Neutrophil (primary cell): ENCODE data around the gene TADA2B.

ENCODE experiments used
- H3K27ac ChIP-seq: fragments of 200-600 bp; sonication (generic); 2 replicates; pipeline ENCODE4 v1.5.1; 2016; ENCODE audit warnings: mild to moderate bottlenecking, moderate library complexity
- H3K27me3 ChIP-seq: fragments of 200-600 bp; sonication (generic); 2 replicates; pipeline ENCODE4 v1.6.0; 2016; ENCODE audit warnings: mild to moderate bottlenecking
- H3K36me3 ChIP-seq: fragments of 200-600 bp; sonication (generic); 2 replicates; pipeline ENCODE4 v1.5.1; 2017
- H3K4me1 ChIP-seq, 2 experiments: fragments of 200-600 bp in 1 of 2; sonication (generic) in 1 of 2; 1 replicate in 1 of 2; 2 replicates in 1 of 2; pipeline versions ENCODE4 v1.5.1 to v1.6.1; 2013 to 2016; ENCODE audit warnings: low read depth in 1 of 2, low read length in 1 of 2, mild to moderate bottlenecking in 1 of 2, moderate library complexity in 1 of 2; ENCODE audit not compliant: control insufficient read depth in 1 of 2, insufficient read depth in 1 of 2
- H3K4me3 ChIP-seq, 2 experiments: fragments of 200-600 bp in 1 of 2; sonication (generic) in 1 of 2; 1 replicate in 1 of 2; 2 replicates in 1 of 2; pipeline ENCODE4 v1.5.1; 2013 to 2016; ENCODE audit warnings: low read depth in 1 of 2, low read length in 1 of 2, mild to moderate bottlenecking in 1 of 2, moderate library complexity in 1 of 2
- H3K9me3 ChIP-seq: fragments of 200-600 bp; sonication (generic); 2 replicates; pipeline ENCODE4 v1.5.1; 2016
- CTCF ChIP-seq: fragments of 200-600 bp; sonication (generic); IDR thresholded peaks from 2 replicates; pipeline ENCODE4 v1.5.1; 2016; ENCODE audit warnings: antibody characterized with exemption

TADA2B gene

GRCh38 chr4:7066493-7066892 is 23.3 kb downstream of the TADA2B start:
- no peak for TF ChIP-seq CTCF
- H3K4me1 ChIP-seq = peaks cover 48 to 57% of the 10 kb centered on the region in 2 experiments
- H3K4me3 ChIP-seq = peak overlapping the region; percentile 95 to 96
- H3K36me3 ChIP-seq = peaks cover 6% of the 10 kb centered on the region
- no peaks in the 10 kb centered on the region for H3K9me3 ChIP-seq
- peaks cover 10% of the 10 kb centered on the region for H3K27me3 ChIP-seq
- H3K27ac ChIP-seq = peak overlapping the region; percentile 92

GRCh38 chr4:7067126-7067451 is 23.9 kb downstream of the TADA2B start:
- H3K9me3 ChIP-seq = no peaks in the 10 kb centered on the region
- H3K4me1 ChIP-seq = peaks cover 45 to 53% of the 10 kb centered on the region in 2 experiments
- H3K4me3 ChIP-seq = peak overlapping the region; percentile 95 to 96
- H3K36me3 ChIP-seq = peaks cover 1% of the 10 kb centered on the region
- H3K27ac ChIP-seq = peak overlapping the region; percentile 92
- peaks cover 16% of the 10 kb centered on the region for H3K27me3 ChIP-seq
- no peak for TF ChIP-seq CTCF

DNA sequence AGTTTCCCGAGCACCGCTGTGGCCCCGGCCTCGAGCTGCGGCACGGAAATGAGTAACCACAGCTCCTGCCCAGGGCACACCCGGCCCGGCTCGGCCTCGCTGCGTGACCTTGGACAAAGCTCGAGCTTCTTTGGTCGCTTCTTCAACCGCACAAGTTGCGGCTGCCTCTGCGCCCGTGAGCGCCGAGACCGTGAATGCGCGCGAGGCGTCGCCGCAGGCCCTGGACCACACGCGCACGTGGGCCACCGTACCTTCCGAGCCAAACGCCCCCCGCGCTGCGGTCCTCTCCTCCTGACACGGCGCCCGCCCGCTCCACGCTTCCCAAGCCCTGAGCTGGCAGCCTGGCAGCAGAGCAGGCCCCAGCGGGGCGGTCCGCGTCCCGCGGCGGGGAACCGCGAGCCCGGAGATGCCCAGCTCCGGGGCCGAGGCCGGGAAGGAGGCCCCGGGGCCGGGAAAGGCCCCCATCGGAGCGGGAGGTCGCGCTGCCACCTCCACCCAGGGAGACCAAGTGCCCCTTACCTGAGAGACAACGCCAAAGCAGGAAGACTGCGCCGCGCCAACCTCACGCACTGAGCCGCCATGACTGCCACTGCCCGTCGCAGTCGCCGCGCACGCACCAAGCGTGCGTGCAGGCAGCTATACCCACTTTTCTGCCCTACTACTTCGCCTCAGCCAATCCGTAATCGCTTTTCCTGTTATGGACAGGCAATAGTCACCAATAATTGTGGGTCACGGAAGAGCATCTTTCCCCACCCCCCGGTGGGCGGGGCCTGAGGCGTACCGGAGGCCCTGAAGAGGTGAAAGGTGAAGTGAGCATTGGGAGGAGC is 24.5 kb downstream of the TADA2B start, which contains the start of gene GRPEL1:
Gene GRPEL1, minus strand, starts transcription at position 613 of the 827 bp plus-strand sequence. Its CDS starts 32 bp downstream, at position 581.
- H3K4me3 ChIP-seq = peak within 1 kb of the TSS; percentile 95 to 96
- H3K9me3 ChIP-seq = no peaks in the 10 kb centered on the region
- no peak for TF ChIP-seq CTCF
- peaks cover 45 to 53% of the 10 kb centered on the region in 2 experiments for H3K4me1 ChIP-seq
- H3K27me3 ChIP-seq = peaks cover 22% of the 10 kb centered on the region
- no peaks in the 10 kb centered on the region for H3K36me3 ChIP-seq
- H3K27ac ChIP-seq = peak within 1 kb of the TSS; percentile 92

- Histone ChIP-seq H3K9me3 (no peaks in the 10 kb centered on the region), H3K4me1 (peaks cover 45 to 53% of the 10 kb centered on the region in 2 experiments), H3K27me3 (peaks cover 26% of the 10 kb centered on the region), H3K27ac (peak overlapping the region; percentile 92), H3K4me3 (peak overlapping the region; percentile 95 to 96), H3K36me3 (no peaks in the 10 kb centered on the region)
- TF ChIP-seq CTCF = peak; percentile 57
Observed at GRCh38 chr4:7068279-7068842, 25.2 kb downstream of the TADA2B start.

- H3K27ac ChIP-seq = peak overlapping the region; percentile 92
- TF ChIP-seq CTCF = no peak
Observed at GRCh38 chr4:7068883-7069282, 25.7 kb downstream of the TADA2B start.

More at GRCh38 chr4:7068883-7069282, 25.7 kb downstream of the TADA2B start:
- no peaks in the 10 kb centered on the region for H3K9me3 ChIP-seq
- peaks cover 45 to 53% of the 10 kb centered on the region in 2 experiments for H3K4me1 ChIP-seq
- H3K4me3 ChIP-seq = peak overlapping the region; percentile 95 to 96
- peaks cover 26% of the 10 kb centered on the region for H3K27me3 ChIP-seq
- H3K36me3 ChIP-seq = no peaks in the 10 kb centered on the region
